Esophagus squamous epithelium (tissue), 4 donors: ENCODE data around the gene ALOX15B.

Experiments used
- POLR2A ChIP-seq, 4 donors: fragments of 450-650 bp; IDR thresholded peaks; one replicate each; pipeline ENCODE4 v1.6.1; 2017; ENCODE audit warnings: antibody characterized with exemption in 4 of 4, mild to moderate bottlenecking in 4 of 4, moderate library complexity in 3 of 4
- TF ChIP-seq, protein P1 (sequence below), 6 experiments: fragments of 450-650 bp in 4 of 6; fragments of 200-600 bp in 2 of 6; sonication (generic) in 2 of 6; IDR thresholded peaks; one replicate each; pipeline ENCODE4 v1.5.1; 2016 to 2019; ENCODE audit warnings: antibody characterized with exemption in 6 of 6, mild to moderate bottlenecking in 4 of 6, moderate library complexity in 4 of 6

DNA sequence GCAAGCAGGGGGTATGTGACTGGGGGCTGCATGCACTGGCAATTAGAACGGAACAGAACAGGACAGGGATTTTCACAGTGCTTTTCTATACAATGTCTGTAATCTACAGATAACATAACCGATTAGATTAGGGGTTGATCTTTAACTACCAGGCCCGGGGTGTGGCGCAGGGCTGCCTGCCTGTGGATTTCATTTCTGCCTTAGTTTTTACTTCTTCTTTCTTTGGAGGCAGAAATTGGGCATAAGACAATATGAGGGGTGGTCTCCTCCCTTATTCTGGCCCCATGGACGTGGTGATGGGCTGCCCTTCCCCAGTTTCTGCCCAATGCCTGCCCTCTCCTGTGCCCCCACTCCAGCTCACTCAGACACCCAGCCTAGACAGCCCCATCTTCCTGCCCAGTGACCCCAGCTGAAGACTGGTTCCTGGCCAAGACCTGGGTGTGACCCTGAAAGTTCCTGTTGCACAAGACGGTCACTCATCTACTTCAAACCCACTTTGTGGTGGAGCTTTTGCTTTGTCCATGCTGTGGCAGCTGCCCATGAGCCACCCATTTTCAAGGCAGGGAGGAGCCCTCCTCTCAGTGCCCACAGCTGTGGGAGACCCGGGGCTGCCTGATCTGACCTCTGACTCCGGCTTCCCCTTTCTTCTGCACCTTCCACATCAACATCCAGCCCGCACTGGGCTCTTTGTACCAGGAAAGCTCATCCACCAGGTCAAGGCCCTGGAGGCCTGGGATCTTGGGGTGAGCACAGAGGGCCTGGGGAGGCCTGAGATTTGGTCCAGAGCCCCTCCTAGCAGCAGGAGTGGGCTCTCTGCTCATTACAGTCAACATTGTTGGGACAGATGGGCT is 30.1 kb downstream of the ALOX15B start:
- TF ChIP-seq, protein P1, sequence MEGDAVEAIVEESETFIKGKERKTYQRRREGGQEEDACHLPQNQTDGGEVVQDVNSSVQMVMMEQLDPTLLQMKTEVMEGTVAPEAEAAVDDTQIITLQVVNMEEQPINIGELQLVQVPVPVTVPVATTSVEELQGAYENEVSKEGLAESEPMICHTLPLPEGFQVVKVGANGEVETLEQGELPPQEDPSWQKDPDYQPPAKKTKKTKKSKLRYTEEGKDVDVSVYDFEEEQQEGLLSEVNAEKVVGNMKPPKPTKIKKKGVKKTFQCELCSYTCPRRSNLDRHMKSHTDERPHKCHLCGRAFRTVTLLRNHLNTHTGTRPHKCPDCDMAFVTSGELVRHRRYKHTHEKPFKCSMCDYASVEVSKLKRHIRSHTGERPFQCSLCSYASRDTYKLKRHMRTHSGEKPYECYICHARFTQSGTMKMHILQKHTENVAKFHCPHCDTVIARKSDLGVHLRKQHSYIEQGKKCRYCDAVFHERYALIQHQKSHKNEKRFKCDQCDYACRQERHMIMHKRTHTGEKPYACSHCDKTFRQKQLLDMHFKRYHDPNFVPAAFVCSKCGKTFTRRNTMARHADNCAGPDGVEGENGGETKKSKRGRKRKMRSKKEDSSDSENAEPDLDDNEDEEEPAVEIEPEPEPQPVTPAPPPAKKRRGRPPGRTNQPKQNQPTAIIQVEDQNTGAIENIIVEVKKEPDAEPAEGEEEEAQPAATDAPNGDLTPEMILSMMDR (IDR thresholded peaks at IDR 0.05), result no peak
- no peak for TF ChIP-seq POLR2A (IDR thresholded peaks at IDR 0.05)
